Thyroid gland (tissue), 4 donors: Measurements from ENCODE around the gene TRIM16.

ENCODE experiments used
- POLR2A ChIP-seq, 2 donors: fragments of 450-650 bp; IDR thresholded peaks; one replicate each; pipeline ENCODE4 v1.6.1; 2017; ENCODE audit warnings: antibody characterized with exemption in 2 of 2, mild to moderate bottlenecking in 2 of 2, moderate library complexity in 1 of 2
- TF ChIP-seq, protein P1 (sequence below), 6 experiments: fragments of 200-600 bp in 3 of 6; fragments of 450-650 bp in 3 of 6; sonication (generic) in 3 of 6; IDR thresholded peaks; one replicate each; pipeline ENCODE4 v1.5.1; 2016 to 2019; ENCODE audit warnings: antibody characterized with exemption in 6 of 6, mild to moderate bottlenecking in 2 of 6, inconsistent platforms in 1 of 6, moderate library complexity in 1 of 6

GRCh38 chr17:15662681-15663080 lies 21.4 kb downstream of the TRIM16 start:
- TF ChIP-seq, protein P1, sequence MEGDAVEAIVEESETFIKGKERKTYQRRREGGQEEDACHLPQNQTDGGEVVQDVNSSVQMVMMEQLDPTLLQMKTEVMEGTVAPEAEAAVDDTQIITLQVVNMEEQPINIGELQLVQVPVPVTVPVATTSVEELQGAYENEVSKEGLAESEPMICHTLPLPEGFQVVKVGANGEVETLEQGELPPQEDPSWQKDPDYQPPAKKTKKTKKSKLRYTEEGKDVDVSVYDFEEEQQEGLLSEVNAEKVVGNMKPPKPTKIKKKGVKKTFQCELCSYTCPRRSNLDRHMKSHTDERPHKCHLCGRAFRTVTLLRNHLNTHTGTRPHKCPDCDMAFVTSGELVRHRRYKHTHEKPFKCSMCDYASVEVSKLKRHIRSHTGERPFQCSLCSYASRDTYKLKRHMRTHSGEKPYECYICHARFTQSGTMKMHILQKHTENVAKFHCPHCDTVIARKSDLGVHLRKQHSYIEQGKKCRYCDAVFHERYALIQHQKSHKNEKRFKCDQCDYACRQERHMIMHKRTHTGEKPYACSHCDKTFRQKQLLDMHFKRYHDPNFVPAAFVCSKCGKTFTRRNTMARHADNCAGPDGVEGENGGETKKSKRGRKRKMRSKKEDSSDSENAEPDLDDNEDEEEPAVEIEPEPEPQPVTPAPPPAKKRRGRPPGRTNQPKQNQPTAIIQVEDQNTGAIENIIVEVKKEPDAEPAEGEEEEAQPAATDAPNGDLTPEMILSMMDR (IDR thresholded peaks at IDR 0.05): no peak
- no peak for TF ChIP-seq POLR2A (IDR thresholded peaks at IDR 0.05)
